GM21576 (cell line): ENCODE data around the gene VAV2.
"Not testable (repeated sequence)": the region's sequence is repeated elsewhere in the genome, so short reads cannot be mapped to it uniquely, and the experiment has no call there.

Source experiments
- ATAC-seq: cut with Tn5 transposase; IDR thresholded peaks from one replicate; pipeline ENCODE4 v1.9.1; 2021; ENCODE audit warnings: mild to moderate bottlenecking, moderate library complexity; ENCODE audit not compliant: unreplicated experiment

The VAV2 gene

GRCh38 chr9:133919253-133920115 is 72.6 kb downstream of the VAV2 start:
- ATAC-seq = no peak

GRCh38 chr9:133918111-133918813 is 73.9 kb downstream of the VAV2 start:
- no peak for ATAC-seq

GRCh38 chr9:133917375-133917774 is 74.7 kb downstream of the VAV2 start:
- no peak for ATAC-seq

DNA sequence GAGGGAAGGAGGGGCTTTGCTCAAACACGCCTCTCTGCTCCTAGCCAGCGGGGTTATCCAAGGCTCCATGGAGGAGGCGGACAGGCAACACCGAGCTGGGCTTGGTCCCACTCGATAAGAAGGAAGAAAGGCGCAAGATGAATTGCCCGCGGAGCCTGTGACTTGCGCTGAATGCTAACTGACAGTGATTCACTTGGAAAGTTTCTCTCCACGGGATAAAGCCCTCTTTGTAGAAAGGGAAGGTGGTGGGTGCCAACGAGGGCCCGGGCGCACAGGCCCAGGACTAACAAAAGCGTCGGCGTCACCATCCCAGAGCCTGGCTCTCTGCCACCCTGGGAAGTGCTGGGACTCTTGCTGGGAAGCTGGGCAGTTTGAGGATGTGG is 76.0 kb downstream of the VAV2 start:
- ATAC-seq = no peak

DNA sequence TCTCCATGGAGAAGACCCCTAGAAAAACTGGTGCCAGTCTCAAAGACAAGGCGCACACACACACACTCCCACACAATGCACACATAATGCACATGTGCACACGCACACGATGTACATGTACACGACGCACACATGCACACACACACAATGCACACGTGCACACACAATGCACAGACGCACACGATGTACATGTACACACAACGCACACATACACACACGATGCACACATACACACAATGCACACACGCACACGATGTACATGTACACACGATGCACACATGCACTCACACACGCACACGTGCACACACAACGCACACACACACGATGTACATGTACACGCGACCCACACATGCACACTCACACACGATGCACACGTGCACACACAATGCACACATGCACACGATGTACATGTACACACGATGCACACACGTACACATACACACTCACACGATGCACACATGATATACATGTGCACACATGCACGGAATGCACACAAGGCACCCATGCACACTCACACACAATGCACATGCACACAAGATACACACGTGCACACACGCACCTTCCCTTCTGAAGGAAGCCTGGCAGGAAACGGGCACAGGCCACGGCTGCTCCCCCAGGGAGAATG is 76.5 kb downstream of the VAV2 start:
- ATAC-seq = no peak

DNA sequence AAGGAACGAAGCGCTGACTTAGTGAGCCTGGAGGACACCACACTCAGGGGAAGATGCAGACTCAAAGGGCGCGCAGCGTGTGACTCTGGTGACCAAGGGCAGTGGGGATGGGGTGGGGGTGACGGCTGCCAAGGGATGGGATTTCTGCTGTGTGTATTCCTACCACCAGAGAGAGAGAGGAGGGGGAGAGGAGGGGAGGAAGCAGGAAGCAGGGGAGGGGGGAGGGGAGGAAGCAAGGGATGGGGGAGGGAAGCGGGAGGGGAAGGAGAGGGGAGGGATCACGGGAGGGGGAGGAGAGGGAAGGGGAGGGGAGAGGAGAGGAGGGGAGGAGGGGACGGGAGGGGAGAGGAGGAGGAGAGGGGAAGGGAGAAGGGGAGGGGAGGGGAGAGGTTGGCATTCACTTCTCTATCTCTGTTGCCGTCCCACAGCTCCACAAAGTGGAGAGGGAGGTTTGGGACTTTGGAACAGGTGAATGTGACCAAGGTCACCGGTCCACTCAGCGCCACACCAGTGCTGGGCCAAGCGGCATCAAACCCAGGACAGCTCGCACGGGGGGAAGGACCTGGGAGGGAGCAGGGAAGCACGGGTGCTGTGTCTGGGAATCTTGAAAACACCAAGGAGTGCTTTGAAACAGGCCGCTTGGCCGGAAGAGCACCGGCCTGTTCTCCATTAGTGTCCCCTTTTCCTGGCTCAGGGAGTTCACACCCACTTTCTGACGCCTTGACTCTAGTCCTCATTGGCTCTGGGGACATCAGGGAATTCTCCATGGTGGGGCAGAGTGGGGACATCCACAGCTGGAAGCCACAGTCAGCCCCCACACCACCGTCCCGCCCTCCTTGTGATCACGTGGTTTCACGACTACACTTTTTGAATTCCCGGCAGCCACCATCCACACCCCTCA is 77.4 kb downstream of the VAV2 start:
- ATAC-seq = no peak

DNA sequence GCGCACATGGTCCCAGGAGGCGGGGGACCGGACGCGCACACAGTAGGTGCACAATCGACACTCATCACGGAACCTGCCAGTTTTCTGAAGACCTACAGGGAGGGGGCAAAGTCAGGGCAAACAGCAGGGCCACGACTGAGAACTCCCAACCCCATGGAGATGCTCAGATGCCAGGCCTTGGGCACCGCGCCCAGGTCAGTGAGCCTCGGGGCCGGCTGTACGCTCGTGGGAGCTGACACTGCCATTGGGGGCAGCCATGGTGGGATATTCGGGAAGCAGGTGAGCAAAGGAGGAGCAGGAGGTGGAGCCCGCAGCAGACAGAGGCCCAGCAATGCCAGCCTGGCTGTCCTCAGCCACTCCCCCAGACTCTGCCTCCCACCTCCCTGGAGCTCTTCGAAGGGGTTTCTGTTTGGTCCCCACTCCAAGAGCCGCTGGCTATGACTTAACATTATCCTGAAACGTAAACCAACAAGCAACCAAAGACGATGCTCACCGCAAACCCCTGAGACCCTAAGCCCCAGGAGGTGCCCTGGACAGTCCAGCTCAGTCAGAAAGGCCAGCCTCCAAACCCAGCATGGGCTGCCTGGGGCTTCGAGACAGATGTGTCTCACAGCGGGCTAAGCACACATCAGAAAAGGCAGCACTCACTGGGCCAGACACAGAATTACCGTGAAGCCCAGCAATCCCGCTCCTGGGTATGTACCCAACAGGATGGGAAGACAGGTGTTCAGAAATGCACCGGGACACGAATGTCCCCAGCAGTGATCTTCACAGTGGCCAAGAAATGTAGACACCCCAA is 78.4 kb downstream of the VAV2 start:
- ATAC-seq = no peak

- ATAC-seq = no peak
Observed at GRCh38 chr9:133910855-133911514, 81.1 kb downstream of the VAV2 start.

DNA sequence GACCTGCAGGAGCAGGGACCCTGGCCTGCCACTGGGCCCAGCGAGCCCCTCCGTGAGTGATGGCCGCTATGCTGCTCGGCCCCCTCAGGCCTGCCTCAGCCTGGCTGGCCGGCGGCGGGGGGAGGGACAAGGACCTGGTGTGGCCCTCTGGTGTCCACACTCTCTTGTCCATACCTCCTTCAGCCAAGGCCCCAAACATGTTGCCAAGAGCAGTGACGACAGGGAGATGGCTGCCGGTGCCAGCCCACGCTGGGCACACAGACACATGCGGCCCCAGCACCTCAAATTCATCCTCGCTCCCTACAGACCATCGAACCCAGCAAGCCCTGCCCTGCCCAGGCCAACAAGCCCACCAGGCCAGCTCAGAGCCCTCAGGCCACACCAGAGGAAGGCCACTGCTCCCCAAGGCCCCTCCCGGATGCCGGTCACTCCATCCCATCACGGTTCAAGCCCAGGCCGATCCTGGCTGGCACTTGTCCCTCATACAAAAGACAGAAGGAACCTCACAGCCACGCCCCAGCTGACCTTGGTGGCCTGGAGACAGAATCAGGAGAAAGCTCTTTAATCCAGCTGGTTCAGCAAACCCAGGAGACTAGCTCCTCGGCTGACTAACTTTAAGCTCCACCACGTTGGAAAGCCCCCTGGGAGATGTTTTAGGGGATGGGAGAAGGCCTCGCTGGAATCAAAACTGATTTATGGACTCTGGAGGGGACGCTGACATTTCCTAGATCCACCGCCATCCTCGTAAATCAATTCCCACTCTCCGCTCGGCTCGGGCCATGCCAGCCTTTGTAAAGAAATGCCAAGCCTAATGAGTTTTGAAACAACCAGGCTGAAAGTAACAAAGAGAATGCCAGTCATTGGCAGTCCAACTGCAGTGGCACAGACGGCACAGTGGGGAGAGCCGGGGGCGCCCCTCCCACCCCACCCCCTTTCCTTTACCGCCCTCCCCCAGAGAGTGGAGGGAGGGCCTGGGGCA is 84.9 kb downstream of the VAV2 start:
- ATAC-seq = no peak

DNA sequence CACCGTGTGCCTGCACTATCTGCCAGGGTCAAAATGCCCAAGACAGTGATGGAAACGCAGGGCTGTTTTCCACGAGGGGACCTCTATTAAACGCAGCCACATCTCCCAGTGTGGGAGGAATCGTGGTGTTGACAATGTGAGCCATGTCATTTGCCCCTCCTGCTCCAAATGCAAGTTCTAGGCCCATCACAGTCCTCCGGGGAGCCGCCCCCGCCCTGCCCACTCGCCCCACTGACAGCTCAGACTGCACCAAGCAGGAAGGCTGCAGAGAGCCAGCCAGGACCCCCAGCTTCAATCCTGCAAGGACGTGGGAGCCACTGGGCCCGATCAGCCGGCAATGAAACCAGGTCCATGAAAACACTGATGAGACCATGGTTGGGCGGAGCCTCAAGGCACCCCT is 85.9 kb downstream of the VAV2 start:
- no peak for ATAC-seq

- ATAC-seq = no peak
Observed at GRCh38 chr9:133905493-133905892, 86.6 kb downstream of the VAV2 start.

- ATAC-seq = no peak
Observed at GRCh38 chr9:133904346-133905090, 87.6 kb downstream of the VAV2 start.

DNA sequence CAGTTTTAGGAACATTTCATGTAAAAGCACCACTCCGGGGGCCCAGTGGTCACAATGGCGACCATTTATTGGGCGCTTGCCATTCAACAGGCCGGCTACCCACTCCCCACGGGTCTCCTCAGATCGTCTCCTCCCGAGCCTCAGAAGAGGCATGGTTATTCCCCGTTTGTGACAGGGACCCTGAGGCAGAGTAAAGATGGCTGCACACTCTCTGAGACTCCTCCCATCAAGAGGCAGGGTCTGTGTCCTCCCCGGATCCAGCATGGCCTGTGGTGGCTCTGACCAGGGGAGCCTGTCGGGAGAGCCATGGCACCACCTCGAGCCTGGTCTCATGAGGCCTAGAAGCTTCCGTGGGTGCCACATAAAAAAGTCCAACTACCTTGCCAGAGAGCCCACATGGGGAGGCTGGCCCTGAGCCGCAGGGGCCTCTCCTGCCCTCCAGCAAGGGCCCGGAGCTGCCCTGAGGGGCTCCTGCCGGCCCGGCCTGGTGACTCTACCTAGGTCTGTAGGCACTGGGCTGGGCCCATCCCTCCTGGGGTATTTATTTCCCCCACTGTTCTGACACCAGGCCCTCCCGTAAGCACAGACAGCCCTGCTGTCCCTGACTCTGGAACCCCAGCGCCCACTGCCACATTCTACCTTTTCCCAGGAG is 90.8 kb downstream of the VAV2 start:
- no peak for ATAC-seq

- no peak for ATAC-seq
Observed at GRCh38 chr9:133897675-133898074, 94.4 kb downstream of the VAV2 start.

DNA sequence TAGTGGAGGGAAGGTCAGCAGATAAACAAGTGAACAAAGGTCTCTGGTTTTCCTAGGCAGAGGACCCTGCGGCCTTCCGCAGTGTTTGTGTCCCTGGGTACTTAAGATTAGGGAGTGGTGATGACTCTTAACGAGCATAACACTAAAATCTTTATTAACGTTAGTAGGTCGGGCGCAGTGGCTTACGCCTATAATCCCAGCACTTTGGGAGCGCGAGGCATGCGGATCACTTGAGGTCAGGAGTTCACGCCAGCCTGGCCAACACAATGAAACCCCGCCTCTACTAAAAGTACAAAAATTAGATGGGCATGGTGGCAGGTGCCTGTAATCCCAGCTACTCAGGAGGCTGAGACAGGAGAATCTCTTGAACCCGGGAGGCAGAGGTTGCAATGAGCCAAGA is 96.1 kb downstream of the VAV2 start:
- ATAC-seq = not testable (repeated sequence)

DNA sequence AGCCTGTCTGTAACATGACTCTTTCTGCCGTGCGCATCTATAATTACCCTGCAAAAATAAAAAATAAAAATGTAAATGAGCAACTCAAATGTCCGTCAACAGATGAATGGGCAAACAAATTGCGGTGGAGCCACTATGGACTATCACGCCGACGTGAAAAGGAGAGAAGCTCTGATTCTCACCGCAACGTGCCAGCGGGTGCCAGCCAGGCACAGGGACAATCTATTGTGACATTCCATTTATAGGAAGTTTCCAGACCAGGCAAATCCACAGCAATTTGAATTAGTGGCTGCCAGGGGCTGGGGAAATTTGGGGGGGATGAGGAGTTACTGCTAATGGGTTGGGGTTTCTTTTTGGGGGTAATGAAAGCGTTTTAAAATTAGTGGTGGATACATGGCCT is 96.8 kb downstream of the VAV2 start:
- ATAC-seq = no peak
